ENCODE results near the gene HEG1.

Gene HEG1

GRCh38 chr3:124997303-124998246 lies 58.2 kb downstream of the HEG1 start:
- no peak overlapping the region for H3K14ac ChIP-seq (ENCODE audit: low read length)
- H3K79me1 ChIP-seq (ENCODE audit: low read depth, low read length), result no peaks in the 10 kb centered on the region
- WGBS, 2 donors (ENCODE audit: extremely low coverage in 2 of 2, insufficient read length in 2 of 2, insufficient replicate concordance in 1 of 2), result no CpG with 5 or more reads among the region's 21 CpGs
- H3K36me3 ChIP-seq (replicated peaks in 1 of 2; ENCODE audit: control insufficient read depth in 2 of 2, insufficient read depth in 2 of 2, low read length in 2 of 2), result peaks cover 1 to 83% of the 10 kb centered on the region in 2 donors
- H4K8ac ChIP-seq (ENCODE audit: low read depth, low read length), result no peak overlapping the region
- H2BK5ac ChIP-seq (ENCODE audit: low read length), result no peak overlapping the region
- H3K4me3 ChIP-seq (ENCODE audit: low read length in 2 of 2), result no peak overlapping the region
- no peaks in the 10 kb centered on the region for H3K9me3 ChIP-seq (replicated peaks in 1 of 2; ENCODE audit: control insufficient read depth in 2 of 2, insufficient read depth in 1 of 2, low read depth in 1 of 2, low read length in 2 of 2)
- no peak overlapping the region for H3K9ac ChIP-seq (ENCODE audit: low read depth, low read length, poor library complexity)
- no peak overlapping the region for H2BK12ac ChIP-seq (ENCODE audit: low read length)
- H3K27me3 ChIP-seq (ENCODE audit: control insufficient read depth in 3 of 3, insufficient read depth in 3 of 3, low read depth in 1 of 3, low read length in 3 of 3), result no peaks in the 10 kb centered on the region
- peaks cover 17 to 26% of the 10 kb centered on the region in 2 donors for H3K4me1 ChIP-seq (ENCODE audit: control insufficient read depth in 2 of 2, insufficient read depth in 1 of 2, low read depth in 1 of 2, low read length in 2 of 2)
- no peak overlapping the region for H2AFZ ChIP-seq (ENCODE audit: low read length)
- no peak for DNase-seq (ENCODE audit: low spot score)
- no peak overlapping the region for H2AK5ac ChIP-seq (ENCODE audit: low read depth, low read length)
- no peak overlapping the region for H2BK120ac ChIP-seq (ENCODE audit: low read depth, low read length)
- no peak overlapping the region for H3K18ac ChIP-seq (ENCODE audit: low read length)
- no peak overlapping the region for H3K23ac ChIP-seq (ENCODE audit: low read depth, low read length, poor library complexity)
- H3K4me2 ChIP-seq (ENCODE audit: insufficient read depth, low read length, poor library complexity, severe bottlenecking), result no peak overlapping the region
- no peak overlapping the region for H3K27ac ChIP-seq (replicated peaks; ENCODE audit: low read length)
- no peak overlapping the region for H2BK15ac ChIP-seq (ENCODE audit: low read length)
- no peak overlapping the region for H4K91ac ChIP-seq (ENCODE audit: low read depth, low read length, poor library complexity)
- no peak overlapping the region for H3K4ac ChIP-seq (ENCODE audit: low read length)

GRCh38 chr3:124995460-124995994 lies 60.3 kb downstream of the HEG1 start:
- Histone ChIP-seq H3K4me3 (ENCODE audit: low read length in 2 of 2) (no peak overlapping the region), H3K4ac (ENCODE audit: low read length) (no peak overlapping the region), H3K14ac (ENCODE audit: low read length) (no peak overlapping the region), H3K18ac (ENCODE audit: low read length) (no peak overlapping the region), H3K79me1 (ENCODE audit: low read depth, low read length) (no peaks in the 10 kb centered on the region), H3K27me3 (ENCODE audit: control insufficient read depth in 3 of 3, insufficient read depth in 3 of 3, low read depth in 1 of 3, low read length in 3 of 3) (no peaks in the 10 kb centered on the region), H3K36me3 (replicated peaks in 1 of 2; ENCODE audit: control insufficient read depth in 2 of 2, insufficient read depth in 2 of 2, low read length in 2 of 2) (peaks cover 2 to 86% of the 10 kb centered on the region in 2 donors), H2AFZ (ENCODE audit: low read length) (no peak overlapping the region), H2BK12ac (ENCODE audit: low read length) (no peak overlapping the region), H2AK5ac (ENCODE audit: low read depth, low read length) (no peak overlapping the region), H2BK5ac (ENCODE audit: low read length) (no peak overlapping the region), H2BK15ac (ENCODE audit: low read length) (no peak overlapping the region), H3K23ac (ENCODE audit: low read depth, low read length, poor library complexity) (no peak overlapping the region), H3K9me3 (replicated peaks in 1 of 2; ENCODE audit: control insufficient read depth in 2 of 2, insufficient read depth in 1 of 2, low read depth in 1 of 2, low read length in 2 of 2) (no peaks in the 10 kb centered on the region), H4K8ac (ENCODE audit: low read depth, low read length) (no peak overlapping the region), H3K4me2 (ENCODE audit: insufficient read depth, low read length, poor library complexity, severe bottlenecking) (no peak overlapping the region), H2BK120ac (ENCODE audit: low read depth, low read length) (no peak overlapping the region), H4K91ac (ENCODE audit: low read depth, low read length, poor library complexity) (no peak overlapping the region), H3K9ac (ENCODE audit: low read depth, low read length, poor library complexity) (no peak overlapping the region), H3K27ac (replicated peaks; ENCODE audit: low read length) (no peak overlapping the region), H3K4me1 (ENCODE audit: control insufficient read depth in 2 of 2, insufficient read depth in 1 of 2, low read depth in 1 of 2, low read length in 2 of 2) (peaks cover 8 to 9% of the 10 kb centered on the region in 2 donors)
- no CpG with 5 or more reads among the region's 6 CpGs for WGBS, 2 donors (ENCODE audit: extremely low coverage in 2 of 2, insufficient read length in 2 of 2, insufficient replicate concordance in 1 of 2)
- DNase-seq (ENCODE audit: low spot score), result peak; percentile 57

- Histone ChIP-seq H2BK12ac (ENCODE audit: low read length) (no peak overlapping the region), H2BK120ac (ENCODE audit: low read depth, low read length) (no peak overlapping the region), H3K36me3 (replicated peaks in 1 of 2; ENCODE audit: control insufficient read depth in 2 of 2, insufficient read depth in 2 of 2, low read length in 2 of 2) (peaks cover 8 to 78% of the 10 kb centered on the region in 2 donors), H4K8ac (ENCODE audit: low read depth, low read length) (no peak overlapping the region), H3K23ac (ENCODE audit: low read depth, low read length, poor library complexity) (no peak overlapping the region), H3K4ac (ENCODE audit: low read length) (no peak overlapping the region), H3K9me3 (replicated peaks in 1 of 2; ENCODE audit: control insufficient read depth in 2 of 2, insufficient read depth in 1 of 2, low read depth in 1 of 2, low read length in 2 of 2) (no peaks in the 10 kb centered on the region), H3K14ac (ENCODE audit: low read length) (no peak overlapping the region), H3K27me3 (ENCODE audit: control insufficient read depth in 3 of 3, insufficient read depth in 3 of 3, low read depth in 1 of 3, low read length in 3 of 3) (no peaks in the 10 kb centered on the region), H3K9ac (ENCODE audit: low read depth, low read length, poor library complexity) (no peak overlapping the region), H3K27ac (replicated peaks; ENCODE audit: low read length) (no peak overlapping the region), H4K91ac (ENCODE audit: low read depth, low read length, poor library complexity) (no peak overlapping the region), H3K4me1 (ENCODE audit: control insufficient read depth in 2 of 2, insufficient read depth in 1 of 2, low read depth in 1 of 2, low read length in 2 of 2) (peaks cover 5 to 8% of the 10 kb centered on the region in 2 donors), H2BK5ac (ENCODE audit: low read length) (no peak overlapping the region), H2BK15ac (ENCODE audit: low read length) (no peak overlapping the region), H2AFZ (ENCODE audit: low read length) (no peak overlapping the region), H3K18ac (ENCODE audit: low read length) (no peak overlapping the region), H3K79me1 (ENCODE audit: low read depth, low read length) (no peaks in the 10 kb centered on the region), H3K4me3 (ENCODE audit: low read length in 2 of 2) (no peak overlapping the region), H3K4me2 (ENCODE audit: insufficient read depth, low read length, poor library complexity, severe bottlenecking) (no peak overlapping the region), H2AK5ac (ENCODE audit: low read depth, low read length) (no peak overlapping the region)
- DNase-seq (ENCODE audit: low spot score), result no peak
- WGBS, 2 donors (ENCODE audit: extremely low coverage in 2 of 2, insufficient read length in 2 of 2, insufficient replicate concordance in 1 of 2), result no CpG with 5 or more reads among the region's 7 CpGs
Measured at GRCh38 chr3:124993466-124993865, 62.3 kb downstream of the HEG1 start.

GRCh38 chr3:124992041-124992440 lies 63.8 kb downstream of the HEG1 start:
- Histone ChIP-seq H3K4me3 (ENCODE audit: low read length in 2 of 2) (no peak overlapping the region), H2BK5ac (ENCODE audit: low read length) (no peak overlapping the region), H3K9ac (ENCODE audit: low read depth, low read length, poor library complexity) (no peak overlapping the region), H2BK15ac (ENCODE audit: low read length) (no peak overlapping the region), H3K4me1 (ENCODE audit: control insufficient read depth in 2 of 2, insufficient read depth in 1 of 2, low read depth in 1 of 2, low read length in 2 of 2) (peaks cover 1 to 3% of the 10 kb centered on the region in 2 donors), H3K79me1 (ENCODE audit: low read depth, low read length) (no peaks in the 10 kb centered on the region), H3K9me3 (replicated peaks in 1 of 2; ENCODE audit: control insufficient read depth in 2 of 2, insufficient read depth in 1 of 2, low read depth in 1 of 2, low read length in 2 of 2) (no peaks in the 10 kb centered on the region), H2AK5ac (ENCODE audit: low read depth, low read length) (no peak overlapping the region), H3K4me2 (ENCODE audit: insufficient read depth, low read length, poor library complexity, severe bottlenecking) (no peak overlapping the region), H4K91ac (ENCODE audit: low read depth, low read length, poor library complexity) (no peak overlapping the region), H2AFZ (ENCODE audit: low read length) (no peak overlapping the region), H2BK120ac (ENCODE audit: low read depth, low read length) (no peak overlapping the region), H4K8ac (ENCODE audit: low read depth, low read length) (no peak overlapping the region), H3K14ac (ENCODE audit: low read length) (no peak overlapping the region), H3K4ac (ENCODE audit: low read length) (no peak overlapping the region), H2BK12ac (ENCODE audit: low read length) (no peak overlapping the region), H3K18ac (ENCODE audit: low read length) (no peak overlapping the region), H3K36me3 (replicated peaks in 1 of 2; ENCODE audit: control insufficient read depth in 2 of 2, insufficient read depth in 2 of 2, low read length in 2 of 2) (peaks cover 8 to 70% of the 10 kb centered on the region in 2 donors), H3K27ac (replicated peaks; ENCODE audit: low read length) (no peak overlapping the region), H3K27me3 (ENCODE audit: control insufficient read depth in 3 of 3, insufficient read depth in 3 of 3, low read depth in 1 of 3, low read length in 3 of 3) (no peaks in the 10 kb centered on the region), H3K23ac (ENCODE audit: low read depth, low read length, poor library complexity) (no peak overlapping the region)
- DNase-seq (ENCODE audit: low spot score), result no peak
- no CpG with 5 or more reads among the region's 5 CpGs for WGBS, 2 donors (ENCODE audit: extremely low coverage in 2 of 2, insufficient read length in 2 of 2, insufficient replicate concordance in 1 of 2)
